Measurements from ENCODE around the gene FAM200A. TPM values are rescaled to one million over a fixed set of nuclear protein-coding genes. Genes with fewer than 3 reads are reported as not detected.
A peak's percentile ranks its signal among the peaks of the same experiment; 100 is the strongest.
"Not testable (repeated sequence)": the region's sequence is repeated elsewhere in the genome, so short reads cannot be mapped to it uniquely, and the experiment has no call there.

FAM200A gene
- 5.2 and 5.6 TPM in 2 replicates for total RNA-seq

DNA sequence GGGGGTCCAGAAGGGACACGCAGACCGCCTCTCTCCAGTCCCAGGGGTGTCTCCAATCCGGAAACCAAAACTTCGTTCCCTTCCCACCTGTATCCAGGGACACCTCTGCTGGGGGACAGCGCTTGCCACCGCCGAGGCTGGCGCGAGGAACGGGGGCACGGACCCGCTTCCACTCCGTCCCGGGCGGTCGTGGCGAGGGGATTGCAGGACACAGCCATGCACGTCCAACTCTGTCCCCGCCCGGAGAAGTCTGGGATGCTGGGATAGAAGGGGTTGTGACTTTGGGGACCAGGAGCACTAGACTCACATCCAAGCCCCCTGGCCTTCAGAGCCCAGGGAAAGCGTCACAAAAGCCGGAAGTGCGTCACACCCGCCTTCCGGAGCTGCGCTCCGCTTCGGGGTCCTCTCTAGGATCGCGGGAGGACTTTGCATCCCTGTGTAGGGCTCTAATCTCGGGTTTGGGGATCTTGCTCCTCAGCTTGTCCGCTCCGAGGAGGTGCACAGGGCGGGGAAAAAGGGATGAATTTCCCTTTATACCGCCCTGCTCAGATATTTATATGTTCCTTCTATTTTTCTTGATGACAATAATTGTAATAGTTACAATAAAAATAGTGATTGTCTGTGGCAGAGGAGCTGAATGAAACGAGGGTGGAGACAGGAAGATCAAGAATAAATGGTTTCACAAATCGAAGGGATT is at the start of gene FAM200A:
Gene FAM200A, minus strand, starts transcription at position 348 of the 697 bp plus-strand sequence. CDS start 3,707 bp downstream, outside the sequence.
- Mint-ChIP-seq H3K27ac (peak within 1 kb of the TSS; percentile 87), H3K9me3 (peaks cover 16% of the 10 kb centered on the region), H3K27me3 (ENCODE audit: low read depth) (no peaks in the 10 kb centered on the region), H3K36me3 (ENCODE audit: low read depth) (peaks cover 64% of the 10 kb centered on the region), H3K4me3 (ENCODE audit: low read depth) (peak within 1 kb of the TSS; percentile 90), H3K4me1 (ENCODE audit: low read depth) (peaks cover 19% of the 10 kb centered on the region)
- intact Hi-C loops (cut with micrococcal nuclease), result loop anchor here (1.0 kb wide), 2 partner anchors 52 to 79 kb away; partner anchors contain the start of gene ZNF394
- DNase-seq (ENCODE audit: low spot score), result peak; percentile 75

DNA sequence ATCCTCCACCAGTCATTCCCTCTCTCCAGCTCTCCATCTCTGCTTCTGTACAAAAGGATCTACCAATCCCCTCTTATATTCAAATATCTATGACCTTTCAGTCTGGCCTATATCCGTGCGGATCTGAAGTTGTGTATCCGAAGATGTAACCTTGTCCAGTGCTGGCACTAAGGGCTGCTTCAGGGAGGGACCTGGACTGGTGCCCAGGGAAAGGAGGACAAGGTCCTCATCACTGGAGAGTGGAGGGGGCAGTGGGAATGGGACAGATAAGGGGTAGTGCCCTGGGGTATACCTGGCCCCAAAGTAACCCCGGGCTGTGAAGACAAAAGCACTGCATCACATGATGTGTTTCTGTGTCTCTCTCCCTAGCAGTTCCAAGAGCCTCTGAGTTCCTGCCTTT is 47.9 kb upstream of the FAM200A start:
- no peak for DNase-seq (ENCODE audit: low spot score)
- H3K4me1 Mint-ChIP-seq (ENCODE audit: low read depth), result peaks cover 2% of the 10 kb centered on the region
- H3K27me3 Mint-ChIP-seq (ENCODE audit: low read depth), result no peaks in the 10 kb centered on the region
- no peak overlapping the region for H3K27ac Mint-ChIP-seq
- intact Hi-C loops (cut with micrococcal nuclease), result no loop called here
- H3K36me3 Mint-ChIP-seq (ENCODE audit: low read depth), result no peaks in the 10 kb centered on the region
- H3K4me3 Mint-ChIP-seq (ENCODE audit: low read depth), result no peak overlapping the region
- H3K9me3 Mint-ChIP-seq, result no peaks in the 10 kb centered on the region

DNA sequence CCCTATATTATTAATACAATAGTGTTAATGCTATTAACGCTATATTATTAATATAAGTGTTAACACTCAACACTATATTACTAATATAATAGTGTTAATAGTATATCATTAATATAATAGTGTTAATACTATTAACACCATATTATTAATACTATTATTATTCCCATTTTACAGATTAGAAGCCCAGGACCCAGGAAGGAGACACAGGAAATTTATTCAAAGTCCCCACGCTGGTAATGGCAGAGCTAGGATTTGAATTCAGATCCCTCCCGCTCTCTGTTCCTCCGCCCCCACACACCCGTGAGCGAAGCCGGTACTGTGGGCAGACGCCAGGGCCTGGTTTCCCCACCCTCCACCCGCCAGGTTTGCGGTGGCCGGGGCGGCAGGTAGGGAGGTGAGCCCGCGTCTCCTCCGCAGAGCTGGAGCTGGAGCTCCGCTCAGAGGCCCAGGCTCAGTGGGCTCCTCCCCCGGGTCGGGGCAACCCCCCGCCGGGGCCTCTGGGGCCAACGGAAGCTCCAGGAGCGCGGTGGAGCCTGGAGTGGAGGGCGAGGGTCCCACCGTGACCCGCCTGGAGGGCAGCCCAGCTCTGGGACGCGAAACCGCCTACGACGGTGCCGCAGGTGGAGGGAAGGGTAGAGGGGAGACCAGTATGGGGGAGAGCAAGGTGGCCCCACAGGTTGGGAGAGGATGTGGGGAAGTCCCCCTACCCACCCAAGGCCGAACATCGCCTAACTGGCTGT is 46.0 kb upstream of the FAM200A start, which contains the start of gene TMEM225B:
Gene TMEM225B, plus strand, starts transcription at position 506 of the 740 bp plus-strand sequence. CDS start 6,122 bp downstream, outside the sequence.
- no peak within 1 kb of the TSS for H3K27ac Mint-ChIP-seq
- H3K4me3 Mint-ChIP-seq (ENCODE audit: low read depth), result no peak within 1 kb of the TSS
- H3K27me3 Mint-ChIP-seq (ENCODE audit: low read depth), result no peaks in the 10 kb centered on the region
- H3K4me1 Mint-ChIP-seq (ENCODE audit: low read depth), result peaks cover 2% of the 10 kb centered on the region
- intact Hi-C loops (cut with micrococcal nuclease), result no loop called here
- H3K9me3 Mint-ChIP-seq, result no peaks in the 10 kb centered on the region
- H3K36me3 Mint-ChIP-seq (ENCODE audit: low read depth), result no peaks in the 10 kb centered on the region
- peak; percentile 39 for DNase-seq (ENCODE audit: low spot score)

DNA sequence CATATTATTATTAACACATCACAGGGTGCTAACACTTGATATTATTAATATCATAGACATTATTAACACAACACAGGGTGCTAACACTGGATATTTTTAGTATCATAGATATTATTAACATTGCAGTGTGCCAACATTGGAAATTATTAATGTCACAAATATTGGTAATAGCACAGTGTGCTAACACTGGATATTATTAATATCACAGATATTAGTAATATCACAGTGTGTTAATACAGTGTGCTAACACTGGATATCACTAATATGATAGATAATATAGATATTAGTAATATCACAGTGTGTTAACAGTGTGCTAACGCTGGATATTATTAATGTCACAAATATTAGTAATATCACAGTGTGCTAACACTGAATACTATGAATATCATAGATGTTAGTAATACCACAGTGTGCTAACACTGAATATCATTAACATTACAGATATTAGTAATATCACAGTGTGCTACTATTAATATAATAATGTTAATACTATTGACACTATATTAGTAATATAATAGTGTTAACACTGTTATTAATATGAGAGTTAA is 44.6 kb upstream of the FAM200A start:
- no peak for DNase-seq (ENCODE audit: low spot score)

DNA sequence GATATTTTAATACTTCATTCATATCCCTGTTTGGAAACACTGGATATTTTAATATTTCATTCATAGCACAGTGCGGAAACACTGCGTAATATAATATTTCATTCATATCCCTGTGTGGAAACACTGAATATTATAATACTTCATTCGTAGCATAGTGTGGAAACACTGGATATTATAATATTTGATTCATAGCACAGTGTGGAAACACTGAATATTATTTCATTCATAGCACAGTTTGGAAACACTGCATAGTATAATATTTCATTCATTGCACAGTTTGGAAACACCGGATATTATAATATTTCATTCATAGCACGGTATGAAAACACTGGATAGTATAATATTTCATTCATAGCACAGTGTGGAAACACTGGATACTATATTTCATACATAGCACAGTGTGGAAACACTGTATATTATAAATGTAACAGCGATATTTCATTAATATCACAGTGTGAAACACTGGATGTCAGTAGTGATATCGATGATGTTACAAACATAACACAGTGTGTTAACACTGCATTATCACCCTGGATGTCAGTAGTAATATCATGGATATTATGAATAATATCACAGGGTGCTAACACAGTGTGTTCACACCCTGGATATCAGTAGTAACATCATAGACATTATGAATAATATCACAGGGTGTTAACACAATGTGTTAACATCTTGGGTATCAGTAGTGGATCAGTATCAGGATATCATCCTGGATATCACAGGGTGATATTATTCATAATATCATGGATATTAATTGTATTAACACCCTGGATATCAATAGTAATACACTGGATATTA is 43.2 kb upstream of the FAM200A start:
- H3K27ac Mint-ChIP-seq, result no peak overlapping the region
- H3K4me1 Mint-ChIP-seq (ENCODE audit: low read depth), result no peaks in the 10 kb centered on the region

More for the DNA sequence above, 44.6 kb upstream of the FAM200A start:
- intact Hi-C loops (cut with micrococcal nuclease), result no loop called here
- Mint-ChIP-seq H3K4me1 (ENCODE audit: low read depth) (no peaks in the 10 kb centered on the region), H3K4me3 (ENCODE audit: low read depth) (no peak overlapping the region), H3K36me3 (ENCODE audit: low read depth) (no peaks in the 10 kb centered on the region), H3K9me3 (no peaks in the 10 kb centered on the region), H3K27ac (no peak overlapping the region), H3K27me3 (ENCODE audit: low read depth) (no peaks in the 10 kb centered on the region)

DNA sequence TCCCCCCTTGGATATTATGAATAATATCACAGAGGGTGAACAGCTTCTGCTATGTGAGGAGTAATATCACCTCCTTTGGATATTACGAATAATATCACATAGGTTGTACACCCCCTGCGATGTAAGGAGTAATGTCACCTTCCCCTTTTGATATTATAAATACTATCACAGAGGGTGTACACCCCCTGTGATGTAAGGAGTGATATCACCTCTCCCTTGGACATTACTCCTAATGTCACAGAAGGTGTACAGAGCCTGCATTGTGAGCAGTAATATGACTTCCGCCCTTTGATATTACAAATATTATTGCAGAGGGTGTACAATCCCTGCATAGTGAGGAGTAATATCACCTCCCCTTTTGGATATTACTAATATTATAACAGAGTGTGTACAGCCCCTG is 37.0 kb upstream of the FAM200A start:
- no peaks in the 10 kb centered on the region for H3K27me3 Mint-ChIP-seq (ENCODE audit: low read depth)
- H3K4me1 Mint-ChIP-seq (ENCODE audit: low read depth), result no peaks in the 10 kb centered on the region
- no peaks in the 10 kb centered on the region for H3K9me3 Mint-ChIP-seq
- intact Hi-C loops (cut with micrococcal nuclease), result no loop called here
- no peaks in the 10 kb centered on the region for H3K36me3 Mint-ChIP-seq (ENCODE audit: low read depth)
- DNase-seq (ENCODE audit: low spot score), result no peak
- no peak overlapping the region for H3K27ac Mint-ChIP-seq
- no peak overlapping the region for H3K4me3 Mint-ChIP-seq (ENCODE audit: low read depth)

More for the DNA sequence above, 43.2 kb upstream of the FAM200A start:
- no peaks in the 10 kb centered on the region for H3K9me3 Mint-ChIP-seq
- no peaks in the 10 kb centered on the region for H3K27me3 Mint-ChIP-seq (ENCODE audit: low read depth)
- no peak overlapping the region for H3K4me3 Mint-ChIP-seq (ENCODE audit: low read depth)
- DNase-seq (ENCODE audit: low spot score), result no peak
- no peaks in the 10 kb centered on the region for H3K36me3 Mint-ChIP-seq (ENCODE audit: low read depth)
- intact Hi-C loops (cut with micrococcal nuclease), result no loop called here

DNA sequence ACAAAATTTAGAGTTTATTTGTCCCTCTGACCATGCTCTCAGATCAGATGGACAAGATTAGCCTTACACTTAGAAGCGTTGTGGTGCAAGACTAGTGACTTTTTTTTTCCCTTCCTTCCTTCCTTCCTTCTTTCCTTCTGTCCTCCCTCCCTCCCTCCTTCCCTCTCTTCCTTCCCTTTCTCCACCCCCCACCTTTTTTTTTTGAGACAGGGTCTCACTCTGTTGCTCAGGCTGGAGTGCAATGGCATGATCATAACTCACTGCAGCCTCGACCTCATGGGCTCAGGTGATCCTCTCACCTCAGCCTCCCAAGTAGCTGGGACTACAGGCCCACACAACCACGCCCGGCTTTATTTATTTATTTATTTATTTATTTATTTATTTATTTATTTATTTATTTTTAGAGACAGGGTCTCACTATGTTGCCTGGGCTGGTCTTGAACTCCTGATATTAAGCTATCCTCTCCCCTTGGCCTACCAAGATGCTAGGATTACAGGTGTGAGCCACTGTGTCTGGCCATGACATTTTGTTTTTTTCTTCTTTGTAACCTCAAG is 28.9 kb upstream of the FAM200A start:
- H3K9me3 Mint-ChIP-seq; H3K27me3 Mint-ChIP-seq (ENCODE audit: low read depth); DNase-seq (ENCODE audit: low spot score); H3K36me3 Mint-ChIP-seq (ENCODE audit: low read depth); H3K27ac Mint-ChIP-seq; intact Hi-C loops (cut with micrococcal nuclease): not testable (repeated sequence)
- Mint-ChIP-seq H3K4me1 (ENCODE audit: low read depth) (peaks cover 13% of the 10 kb centered on the region), H3K4me3 (ENCODE audit: low read depth) (peak overlapping the region; percentile 78)

DNA sequence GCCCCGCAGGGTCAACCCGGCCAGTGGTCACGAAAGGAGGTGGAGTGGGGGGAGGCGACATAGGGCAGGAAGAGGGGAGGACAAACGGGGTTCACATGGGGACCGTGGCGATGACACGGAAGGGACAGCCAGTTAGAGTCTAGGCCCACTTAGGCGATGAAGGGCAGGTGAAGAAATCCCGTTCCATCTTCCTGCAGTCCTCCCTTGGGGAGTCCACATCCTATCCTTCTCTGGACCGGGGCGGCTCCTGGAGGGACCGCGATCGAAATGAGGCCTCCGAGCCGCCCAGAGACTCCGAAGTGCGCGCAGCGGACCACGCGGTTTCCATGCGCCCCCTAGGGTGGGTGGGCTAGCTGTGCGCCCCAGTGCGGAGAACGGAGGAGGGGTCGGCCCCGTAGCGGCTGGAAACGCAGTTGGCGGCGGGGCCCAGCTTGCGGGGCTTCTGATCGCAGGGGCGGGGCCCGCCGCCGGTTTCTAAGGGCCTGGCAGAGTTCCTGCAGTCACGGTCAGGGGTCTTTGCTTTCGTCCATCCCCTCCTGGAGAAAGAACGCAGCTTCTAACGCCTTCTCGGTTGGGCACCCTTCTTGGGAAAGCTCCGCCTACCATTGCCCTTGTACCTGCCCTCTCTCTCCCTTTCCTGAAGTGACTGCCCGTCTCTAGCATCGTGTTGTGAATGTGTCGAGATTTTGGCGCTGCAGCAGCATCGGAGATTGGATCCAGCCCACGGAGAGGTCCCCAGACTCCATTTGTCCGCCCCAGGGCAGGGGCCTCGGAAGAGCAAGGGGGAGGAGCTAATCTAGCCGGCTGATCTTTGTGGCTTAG is 28.3 kb upstream of the FAM200A start:
- Mint-ChIP-seq H3K4me3 (ENCODE audit: low read depth) (peak overlapping the region; percentile 78), H3K36me3 (ENCODE audit: low read depth) (peaks cover 5% of the 10 kb centered on the region), H3K4me1 (ENCODE audit: low read depth) (peaks cover 13% of the 10 kb centered on the region), H3K9me3 (no peaks in the 10 kb centered on the region), H3K27ac (no peak overlapping the region), H3K27me3 (ENCODE audit: low read depth) (no peaks in the 10 kb centered on the region)
- intact Hi-C loops (cut with micrococcal nuclease), result no loop called here
- no peak for DNase-seq (ENCODE audit: low spot score)

DNA sequence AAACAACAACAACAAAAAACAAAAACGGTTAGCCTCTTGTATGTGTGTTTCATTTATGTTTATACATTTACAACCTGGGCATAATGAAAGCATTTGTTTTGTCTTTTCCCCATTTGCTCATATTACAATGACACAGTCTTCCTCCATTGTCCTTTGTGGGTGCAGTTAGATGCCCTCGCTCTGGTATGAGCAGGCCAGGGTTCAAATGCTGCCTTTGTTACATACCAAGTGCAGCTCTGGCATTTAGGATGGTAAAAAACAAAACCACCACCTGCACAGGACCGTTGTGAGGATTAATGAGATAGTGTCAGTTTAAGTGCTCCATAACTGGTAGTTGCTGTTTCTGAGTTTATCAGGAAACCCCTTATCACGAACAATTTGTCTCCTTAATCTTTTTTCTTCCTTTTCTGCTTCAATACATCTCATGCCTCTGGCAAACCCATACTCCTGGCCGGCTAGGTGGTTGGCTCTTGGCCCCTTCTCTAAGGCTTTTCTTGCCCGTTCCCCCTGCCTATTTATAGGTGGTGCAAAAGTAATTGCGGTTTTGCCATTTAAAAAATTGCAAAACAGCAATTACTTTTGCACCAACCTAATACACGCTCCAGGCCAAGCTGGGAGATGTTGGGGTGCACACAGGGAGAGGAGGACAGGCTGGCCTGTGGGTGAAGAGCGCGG is 27.5 kb upstream of the FAM200A start:
- Mint-ChIP-seq H3K9me3 (no peaks in the 10 kb centered on the region), H3K4me1 (ENCODE audit: low read depth) (peaks cover 13% of the 10 kb centered on the region), H3K36me3 (ENCODE audit: low read depth) (peaks cover 5% of the 10 kb centered on the region), H3K4me3 (ENCODE audit: low read depth) (peak overlapping the region; percentile 8), H3K27me3 (ENCODE audit: low read depth) (no peaks in the 10 kb centered on the region), H3K27ac (no peak overlapping the region)
- no peak for DNase-seq (ENCODE audit: low spot score)
- intact Hi-C loops (cut with micrococcal nuclease), result no loop called here

DNA sequence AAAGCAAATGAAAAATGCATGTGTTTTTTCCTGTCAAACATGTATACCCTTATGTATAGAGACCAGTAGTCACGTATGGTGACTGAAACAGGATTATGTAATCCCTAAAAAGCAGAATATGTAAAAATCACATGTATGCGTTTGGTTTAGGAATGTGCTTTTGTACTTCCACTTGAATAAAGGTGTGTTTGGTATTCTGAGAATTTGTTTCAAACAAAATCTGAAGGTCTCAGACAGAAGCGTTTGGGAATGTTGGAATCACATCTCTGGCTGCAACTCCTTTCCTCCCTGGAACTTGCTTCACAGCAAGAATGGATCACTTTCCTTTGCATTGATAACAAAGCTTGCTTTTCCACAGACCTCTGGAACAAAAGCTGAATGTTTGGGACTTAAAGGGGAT is 24.3 kb upstream of the FAM200A start:
- intact Hi-C loops (cut with micrococcal nuclease), result no loop called here
- no peak overlapping the region for H3K4me3 Mint-ChIP-seq (ENCODE audit: low read depth)
- H3K9me3 Mint-ChIP-seq, result no peaks in the 10 kb centered on the region
- H3K36me3 Mint-ChIP-seq (ENCODE audit: low read depth), result peaks cover 33% of the 10 kb centered on the region
- no peak for DNase-seq (ENCODE audit: low spot score)
- H3K27ac Mint-ChIP-seq, result no peak overlapping the region
- no peaks in the 10 kb centered on the region for H3K27me3 Mint-ChIP-seq (ENCODE audit: low read depth)
- H3K4me1 Mint-ChIP-seq (ENCODE audit: low read depth), result peaks cover 11% of the 10 kb centered on the region

DNA sequence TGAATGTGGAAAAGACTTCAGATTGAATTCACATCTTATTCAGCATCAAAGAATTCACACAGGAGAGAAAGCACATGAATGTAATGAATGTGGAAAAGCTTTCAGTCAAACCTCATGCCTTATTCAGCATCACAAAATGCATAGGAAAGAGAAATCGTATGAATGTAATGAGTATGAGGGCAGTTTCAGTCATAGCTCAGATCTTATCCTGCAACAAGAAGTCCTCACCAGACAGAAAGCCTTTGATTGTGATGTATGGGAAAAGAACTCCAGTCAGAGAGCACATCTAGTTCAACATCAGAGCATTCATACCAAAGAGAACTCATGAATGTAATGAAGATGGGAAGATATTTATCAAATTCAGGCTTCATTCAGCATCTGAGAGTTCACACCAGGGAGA is 21.3 kb upstream of the FAM200A start:
- no peak overlapping the region for H3K27ac Mint-ChIP-seq
- no peaks in the 10 kb centered on the region for H3K27me3 Mint-ChIP-seq (ENCODE audit: low read depth)
- H3K36me3 Mint-ChIP-seq (ENCODE audit: low read depth), result peaks cover 50% of the 10 kb centered on the region
- H3K4me3 Mint-ChIP-seq (ENCODE audit: low read depth), result no peak overlapping the region
- DNase-seq (ENCODE audit: low spot score), result no peak
- H3K9me3 Mint-ChIP-seq, result no peaks in the 10 kb centered on the region
- no peaks in the 10 kb centered on the region for H3K4me1 Mint-ChIP-seq (ENCODE audit: low read depth)
- intact Hi-C loops (cut with micrococcal nuclease), result no loop called here

Measured in activated T-helper 2 cell treated with anti-CD3 and anti-CD28 coated beads, Interferon-gamma antibody, Interleukin-2, Interleukin-4, amounts not matched to agents 10 μg/mL and 5 μg/mL and 100 μg/mL, durations not matched to agents 14 hours and 24 hours and 36 hours (primary cell).